ENCODE results near the gene TRPC4AP. TPM values are rescaled to one million over a fixed set of nuclear protein-coding genes. Genes with fewer than 3 reads are reported as not detected.
A peak's percentile ranks its signal among the peaks of the same experiment; 100 is the strongest.
"Not testable (repeated sequence)": the region's sequence is repeated elsewhere in the genome, so short reads cannot be mapped to it uniquely, and the experiment has no call there.

Gene TRPC4AP
- total RNA-seq, 3 donors from 2014 or later: 46.2 to 49.7 (median 47.2) TPM

- ATAC-seq: no peak
- H3K4me1 Mint-ChIP-seq (ENCODE audit: low read depth): no peaks in the 10 kb centered on the region
- peaks cover 36% of the 10 kb centered on the region for H3K36me3 Mint-ChIP-seq (ENCODE audit: insufficient read depth)
- H3K27me3 Mint-ChIP-seq (ENCODE audit: low read depth): no peaks in the 10 kb centered on the region
- H3K4me3 Mint-ChIP-seq: no peak overlapping the region
- no peaks in the 10 kb centered on the region for H3K9me3 Mint-ChIP-seq
- DNase-seq: no peak
Measured at GRCh38 chr20:35116258-35116657, 23.7 kb upstream of the TRPC4AP start.

- no peaks in the 10 kb centered on the region for H3K9me3 Mint-ChIP-seq
- DNase-seq (no peak), ATAC-seq (no peak)
- no peaks in the 10 kb centered on the region for H3K27me3 Mint-ChIP-seq (ENCODE audit: low read depth)
- no peaks in the 10 kb centered on the region for H3K4me1 Mint-ChIP-seq (ENCODE audit: low read depth)
- H3K36me3 Mint-ChIP-seq (ENCODE audit: insufficient read depth): peaks cover 38% of the 10 kb centered on the region
- no peak overlapping the region for H3K4me3 Mint-ChIP-seq
Measured at GRCh38 chr20:35115606-35116005, 23.0 kb upstream of the TRPC4AP start.

GRCh38 chr20:35112276-35112675 is 19.7 kb upstream of the TRPC4AP start:
- peaks cover 26% of the 10 kb centered on the region for H3K36me3 Mint-ChIP-seq (ENCODE audit: insufficient read depth)
- not testable (repeated sequence) for H3K4me3 Mint-ChIP-seq; DNase-seq; H3K27me3 Mint-ChIP-seq (ENCODE audit: low read depth); H3K4me1 Mint-ChIP-seq (ENCODE audit: low read depth); ATAC-seq; H3K9me3 Mint-ChIP-seq

- Mint-ChIP-seq H3K36me3 (ENCODE audit: insufficient read depth) (peaks cover 22% of the 10 kb centered on the region), H3K4me3 (no peak overlapping the region), H3K27me3 (ENCODE audit: low read depth) (no peaks in the 10 kb centered on the region), H3K9me3 (no peaks in the 10 kb centered on the region), H3K4me1 (ENCODE audit: low read depth) (no peaks in the 10 kb centered on the region)
- DNase-seq: no peak
- no peak for ATAC-seq
Measured at GRCh38 chr20:35111141-35111888, 18.7 kb upstream of the TRPC4AP start.

GRCh38 chr20:35108921-35109320 is 16.3 kb upstream of the TRPC4AP start:
- Mint-ChIP-seq H3K27me3 (ENCODE audit: low read depth) (no peaks in the 10 kb centered on the region), H3K4me1 (ENCODE audit: low read depth) (no peaks in the 10 kb centered on the region), H3K36me3 (ENCODE audit: insufficient read depth) (peaks cover 14% of the 10 kb centered on the region), H3K4me3 (no peak overlapping the region), H3K9me3 (no peaks in the 10 kb centered on the region)
- ATAC-seq (no peak), DNase-seq (no peak)

GRCh38 chr20:35106827-35107380 is 14.3 kb upstream of the TRPC4AP start:
- no peak for DNase-seq
- no peak for ATAC-seq
- Mint-ChIP-seq H3K27me3 (ENCODE audit: low read depth) (no peaks in the 10 kb centered on the region), H3K36me3 (ENCODE audit: insufficient read depth) (peaks cover 14% of the 10 kb centered on the region), H3K9me3 (no peaks in the 10 kb centered on the region), H3K4me3 (no peak overlapping the region), H3K4me1 (ENCODE audit: low read depth) (no peaks in the 10 kb centered on the region)

- no peak for ATAC-seq
- H3K4me3 Mint-ChIP-seq: no peak overlapping the region
- peaks cover 7% of the 10 kb centered on the region for H3K27me3 Mint-ChIP-seq (ENCODE audit: low read depth)
Measured at GRCh38 chr20:35104685-35105295, 12.2 kb upstream of the TRPC4AP start.

GRCh38 chr20:35101620-35102019 is 9.0 kb upstream of the TRPC4AP start:
- ATAC-seq (no peak), DNase-seq (no peak)
- H3K36me3 Mint-ChIP-seq (ENCODE audit: insufficient read depth): no peaks in the 10 kb centered on the region
- peaks cover 12% of the 10 kb centered on the region for H3K27me3 Mint-ChIP-seq (ENCODE audit: low read depth)
- H3K4me1 Mint-ChIP-seq (ENCODE audit: low read depth): no peaks in the 10 kb centered on the region
- H3K4me3 Mint-ChIP-seq: no peak overlapping the region
- H3K9me3 Mint-ChIP-seq: no peaks in the 10 kb centered on the region

More at GRCh38 chr20:35104685-35105295, 12.2 kb upstream of the TRPC4AP start:
- no peak for DNase-seq
- no peaks in the 10 kb centered on the region for H3K9me3 Mint-ChIP-seq
- H3K4me1 Mint-ChIP-seq (ENCODE audit: low read depth): no peaks in the 10 kb centered on the region
- peaks cover 3% of the 10 kb centered on the region for H3K36me3 Mint-ChIP-seq (ENCODE audit: insufficient read depth)

GRCh38 chr20:35093267-35093884 is 769 bp upstream of the TRPC4AP start:
- no peaks in the 10 kb centered on the region for H3K9me3 Mint-ChIP-seq
- H3K4me1 Mint-ChIP-seq (ENCODE audit: low read depth): peaks cover 41% of the 10 kb centered on the region
- H3K36me3 Mint-ChIP-seq (ENCODE audit: insufficient read depth): peaks cover 4% of the 10 kb centered on the region
- no peaks in the 10 kb centered on the region for H3K27me3 Mint-ChIP-seq (ENCODE audit: low read depth)
- ATAC-seq (peak; percentile 36 to 58), DNase-seq (peak; percentile 30)
- peak overlapping the region; percentile 91 for H3K4me3 Mint-ChIP-seq

- Mint-ChIP-seq H3K4me3 (peak overlapping the region; percentile 91), H3K27me3 (ENCODE audit: low read depth) (no peaks in the 10 kb centered on the region), H3K9me3 (no peaks in the 10 kb centered on the region), H3K36me3 (ENCODE audit: insufficient read depth) (peaks cover 7% of the 10 kb centered on the region), H3K4me1 (ENCODE audit: low read depth) (peaks cover 52% of the 10 kb centered on the region)
- ATAC-seq (peak; percentile 7 to 15), DNase-seq (no peak)
Measured at GRCh38 chr20:35091816-35092523, 637 bp downstream of the TRPC4AP start.

- DNase-seq (no peak), ATAC-seq (no peak)
- Mint-ChIP-seq H3K4me3 (no peak overlapping the region), H3K27me3 (ENCODE audit: low read depth) (no peaks in the 10 kb centered on the region), H3K36me3 (ENCODE audit: insufficient read depth) (peaks cover 10% of the 10 kb centered on the region), H3K9me3 (no peaks in the 10 kb centered on the region), H3K4me1 (ENCODE audit: low read depth) (peaks cover 60% of the 10 kb centered on the region)
Measured at GRCh38 chr20:35088231-35089145, 4.1 kb downstream of the TRPC4AP start.

- H3K27me3 Mint-ChIP-seq (ENCODE audit: low read depth): no peaks in the 10 kb centered on the region
Measured at GRCh38 chr20:35087791-35088190, 4.8 kb downstream of the TRPC4AP start.

GRCh38 chr20:35087355-35087754 is 5.3 kb downstream of the TRPC4AP start:
- Mint-ChIP-seq H3K9me3 (no peaks in the 10 kb centered on the region), H3K27me3 (ENCODE audit: low read depth) (no peaks in the 10 kb centered on the region), H3K4me1 (ENCODE audit: low read depth) (peaks cover 57% of the 10 kb centered on the region), H3K36me3 (ENCODE audit: insufficient read depth) (peaks cover 10% of the 10 kb centered on the region), H3K4me3 (no peak overlapping the region)
- DNase-seq (no peak), ATAC-seq (no peak)

More at GRCh38 chr20:35087791-35088190, 4.8 kb downstream of the TRPC4AP start:
- peaks cover 55% of the 10 kb centered on the region for H3K4me1 Mint-ChIP-seq (ENCODE audit: low read depth)
- peaks cover 10% of the 10 kb centered on the region for H3K36me3 Mint-ChIP-seq (ENCODE audit: insufficient read depth)
- H3K9me3 Mint-ChIP-seq: no peaks in the 10 kb centered on the region
- H3K4me3 Mint-ChIP-seq: no peak overlapping the region
- DNase-seq (no peak), ATAC-seq (no peak)
